HG03097 (cell line): Measurements from ENCODE around the gene MIEF1.

Experiments
- ATAC-seq: cut with Tn5 transposase; IDR thresholded peaks from one replicate; pipeline ENCODE4 v1.9.1; 2021; ENCODE audit not compliant: unreplicated experiment, low FRiP score

MIEF1 gene

DNA sequence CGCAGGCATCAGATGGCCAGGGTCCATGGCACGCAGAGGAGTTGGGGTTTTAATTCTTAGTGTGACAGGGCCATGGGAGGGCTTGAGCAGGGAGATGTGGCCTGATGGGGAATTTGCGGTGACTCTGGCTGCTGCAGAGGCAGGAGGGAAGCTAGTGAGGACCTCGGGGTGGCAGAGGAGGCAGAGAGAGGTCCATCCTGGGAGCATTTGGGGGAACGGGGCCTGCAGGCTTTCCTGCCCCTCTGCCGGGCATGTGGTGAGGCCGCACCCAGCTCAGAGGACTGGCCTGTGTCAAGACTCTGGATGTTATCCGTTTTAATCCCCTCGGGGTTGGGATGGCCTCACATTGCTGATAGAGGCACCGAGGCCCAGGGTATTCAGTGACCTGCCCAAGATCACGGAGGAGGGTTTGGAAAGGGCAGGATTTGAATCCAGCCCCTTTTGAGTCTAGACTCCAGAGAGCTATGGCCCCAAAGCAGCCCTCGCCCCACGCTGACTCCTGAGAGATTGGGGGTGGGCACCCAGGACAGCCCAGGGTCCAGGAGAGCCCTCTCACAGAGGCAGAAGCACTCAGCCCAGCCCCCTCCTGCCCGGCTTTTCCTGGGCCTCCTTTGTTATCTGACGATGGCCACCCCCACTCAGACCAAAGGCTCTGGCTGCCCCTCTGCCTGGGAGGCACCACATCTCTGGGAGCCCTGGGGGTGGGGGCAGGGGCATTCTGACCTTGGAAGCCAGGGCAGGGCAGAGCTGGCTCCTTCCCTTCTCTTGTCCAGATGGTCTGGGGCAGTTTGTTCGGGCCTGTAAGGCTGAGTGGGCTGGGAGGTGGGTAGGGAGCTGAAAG, 31.4 kb upstream of the MIEF1 start:
- ATAC-seq, result no peak

DNA sequence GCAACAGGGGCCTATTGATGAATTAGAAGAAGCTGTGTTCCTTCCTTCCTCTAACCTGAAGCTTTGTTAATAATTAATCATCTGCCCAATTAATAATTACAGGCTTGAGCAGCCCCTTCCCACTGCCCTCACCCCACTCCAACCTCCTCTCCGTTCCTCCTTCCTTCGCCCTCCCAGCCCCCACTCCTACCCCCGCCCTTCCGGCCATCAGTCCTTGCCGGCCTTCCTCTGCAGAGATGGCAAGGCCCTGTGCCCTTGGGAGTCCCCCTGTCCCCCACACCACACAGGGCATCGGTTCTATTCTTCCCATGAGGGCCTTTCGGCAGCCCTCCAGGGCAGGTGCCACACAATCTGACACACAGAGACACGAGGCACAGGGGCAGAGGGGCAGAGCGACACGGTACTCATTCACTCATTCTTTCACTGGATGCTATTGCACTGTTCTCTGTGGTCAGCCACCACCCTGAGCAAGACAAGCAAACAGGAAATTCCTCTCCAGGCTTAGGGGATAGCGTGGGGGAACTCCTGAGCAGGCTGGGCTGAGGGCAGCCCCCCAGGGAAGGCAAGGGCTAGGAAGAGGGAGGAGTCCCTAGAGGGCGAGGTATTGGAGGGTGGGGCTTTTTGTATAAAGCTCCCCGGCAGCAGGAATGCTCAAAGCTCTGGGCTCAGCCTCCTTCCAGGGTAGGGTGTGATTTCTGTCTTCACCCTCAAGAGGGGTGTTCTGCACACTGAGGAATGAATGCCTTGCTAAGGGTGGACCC, 30.5 kb upstream of the MIEF1 start:
- peak; percentile 67 for ATAC-seq

DNA sequence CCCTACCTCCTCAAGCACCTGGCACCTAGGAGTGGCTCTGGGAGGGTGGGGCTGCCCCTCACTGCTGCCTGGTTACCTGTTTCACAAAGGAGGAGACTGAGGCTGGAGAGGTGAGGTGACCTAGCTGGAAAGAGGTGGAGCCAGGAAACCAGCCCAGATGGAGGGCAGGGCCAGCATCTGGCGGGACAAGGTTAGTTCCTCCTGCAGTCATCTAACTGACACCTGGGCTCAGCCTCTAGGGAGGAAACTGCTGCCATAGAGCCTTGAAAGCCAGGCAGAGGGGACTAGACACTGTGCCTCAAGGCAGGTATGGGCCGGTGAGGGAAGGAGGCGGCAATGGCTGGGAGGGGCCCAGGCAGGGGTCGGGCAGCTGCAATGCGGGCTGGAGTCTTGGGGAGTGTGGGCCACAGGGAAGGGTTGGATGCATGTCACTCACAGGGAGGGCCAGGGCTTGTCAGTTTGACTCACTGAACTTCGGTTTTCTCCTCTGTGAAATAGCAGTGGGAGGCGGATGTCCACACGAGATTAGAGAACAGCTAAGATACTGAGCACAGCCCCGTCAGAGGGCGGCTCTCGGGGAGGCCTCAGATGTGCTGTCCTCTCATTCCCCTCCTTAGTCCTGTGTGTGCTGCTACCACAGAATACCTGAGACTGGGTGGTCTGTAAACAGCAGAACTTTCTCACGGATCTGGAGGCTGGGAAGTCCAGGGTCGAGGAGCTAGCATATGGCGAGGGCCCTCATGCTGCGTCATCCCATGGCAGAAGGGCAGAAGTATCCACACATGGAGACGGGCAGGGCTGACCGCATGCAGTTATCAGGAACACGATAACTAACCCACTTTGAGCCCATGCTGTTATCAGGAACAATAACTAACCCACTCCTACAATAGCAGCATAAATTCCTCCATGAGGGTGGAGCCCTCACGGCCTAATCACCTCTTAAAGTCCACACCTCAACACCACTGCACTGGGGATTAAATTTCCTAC, 29.2 kb upstream of the MIEF1 start:
- no peak for ATAC-seq

DNA sequence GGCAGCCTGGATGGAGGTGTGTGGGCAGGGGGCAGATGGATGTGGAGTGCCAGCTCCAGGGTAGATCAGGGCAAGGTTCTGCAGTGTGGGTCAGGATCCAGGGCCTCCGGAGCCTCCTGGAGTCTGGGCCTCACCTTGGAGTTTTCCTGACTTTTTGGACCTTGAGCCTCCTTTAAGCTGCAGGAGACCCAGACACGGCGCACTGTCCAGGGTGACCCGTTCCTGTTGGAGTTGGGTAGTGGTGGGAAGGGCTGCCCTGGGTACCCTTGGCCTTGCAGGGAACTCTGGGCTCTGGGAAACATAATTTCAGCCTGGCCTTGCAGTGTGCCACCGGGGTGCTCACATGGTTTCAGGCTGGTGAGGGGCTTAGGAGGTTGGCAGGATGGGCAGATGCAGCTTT, 28.2 kb upstream of the MIEF1 start:
- ATAC-seq, result no peak

GRCh38 chr22:39474351-39475111, 27.6 kb upstream of the MIEF1 start:
- no peak for ATAC-seq

DNA sequence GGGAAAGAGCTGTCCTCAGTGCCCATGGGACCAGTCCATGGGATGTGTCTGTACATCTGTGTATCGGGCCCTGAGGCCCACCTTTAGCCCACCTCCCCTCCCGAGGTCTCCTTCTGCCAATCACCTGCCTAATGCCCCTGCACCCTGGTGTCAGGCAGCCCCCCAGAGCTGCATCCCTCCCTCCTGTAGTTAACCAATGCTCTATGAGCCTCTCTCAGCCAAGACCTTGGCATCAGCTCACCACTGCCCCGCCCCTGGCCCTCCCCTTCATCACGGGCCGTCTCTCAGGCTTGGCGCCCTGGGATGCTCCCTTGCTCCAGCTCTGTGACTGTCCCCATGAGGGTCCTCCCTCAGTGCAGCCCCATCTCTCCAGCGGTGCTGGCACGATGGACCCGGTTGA, 26.8 kb upstream of the MIEF1 start:
- no peak for ATAC-seq

GRCh38 chr22:39475902-39476301, 26.2 kb upstream of the MIEF1 start:
- no peak for ATAC-seq

- ATAC-seq, result no peak
Observed at GRCh38 chr22:39476664-39477063, 25.4 kb upstream of the MIEF1 start.

DNA sequence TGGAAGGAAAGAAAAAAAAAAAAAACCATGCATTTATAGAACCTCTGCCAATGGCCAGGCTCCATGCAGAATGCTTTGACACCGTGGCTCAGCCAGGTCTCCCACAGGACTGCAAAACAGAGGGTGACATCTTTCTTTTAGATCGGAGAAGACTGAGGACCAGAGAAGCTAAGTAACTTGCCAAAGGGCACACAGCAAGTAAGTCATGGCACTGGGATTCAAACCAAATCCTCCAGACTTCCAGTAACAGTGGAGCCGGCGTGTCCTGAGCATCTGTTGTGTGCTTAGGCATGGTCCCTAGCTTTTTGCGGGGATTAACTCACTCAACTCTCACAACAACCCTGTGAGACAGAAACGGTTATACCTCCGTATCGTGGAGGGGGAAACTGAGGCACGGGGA, 24.5 kb upstream of the MIEF1 start:
- no peak for ATAC-seq

DNA sequence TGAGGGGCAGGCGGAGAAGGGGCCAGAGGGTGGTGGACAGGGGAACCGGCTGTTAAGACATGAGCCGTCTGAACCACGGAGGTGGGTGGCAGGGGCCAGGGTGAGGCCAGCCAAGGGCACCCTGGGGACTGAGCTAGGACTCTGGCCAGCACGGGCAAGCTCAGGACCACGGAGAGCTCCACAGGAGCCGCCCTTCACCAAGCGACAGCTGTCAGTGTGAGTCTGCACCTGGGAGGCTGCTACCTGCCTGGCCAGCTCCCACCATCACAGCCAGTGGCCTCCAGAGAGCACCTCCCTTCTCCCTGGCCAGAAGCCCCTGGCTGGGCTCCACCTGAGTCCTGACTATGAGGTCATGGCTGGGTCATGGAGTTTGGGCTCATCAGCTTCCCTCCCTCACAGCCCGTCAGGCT, 23.6 kb upstream of the MIEF1 start:
- ATAC-seq, result no peak

DNA sequence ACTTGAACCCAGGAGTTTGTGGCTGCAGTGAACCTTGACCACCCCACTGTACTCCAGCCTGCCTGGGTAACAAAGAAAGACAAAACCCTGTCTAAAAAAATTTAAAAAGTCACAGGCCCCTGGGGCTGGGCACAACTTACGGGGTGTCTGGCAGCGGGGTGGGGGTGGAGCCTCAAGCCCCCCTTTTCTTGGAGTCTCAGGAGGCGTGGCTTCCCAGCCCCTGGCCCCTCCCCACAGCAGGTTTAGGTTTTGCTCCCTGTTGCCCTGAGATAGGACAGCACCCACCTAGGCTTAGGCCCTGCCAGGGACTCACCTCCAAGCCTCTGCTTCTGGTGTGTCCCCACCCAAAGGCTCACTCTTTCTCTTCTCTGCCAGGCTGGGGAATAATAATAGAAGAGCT, 22.8 kb upstream of the MIEF1 start:
- ATAC-seq, result no peak

- ATAC-seq, result no peak
Observed at GRCh38 chr22:39480557-39480956, 21.5 kb upstream of the MIEF1 start.

DNA sequence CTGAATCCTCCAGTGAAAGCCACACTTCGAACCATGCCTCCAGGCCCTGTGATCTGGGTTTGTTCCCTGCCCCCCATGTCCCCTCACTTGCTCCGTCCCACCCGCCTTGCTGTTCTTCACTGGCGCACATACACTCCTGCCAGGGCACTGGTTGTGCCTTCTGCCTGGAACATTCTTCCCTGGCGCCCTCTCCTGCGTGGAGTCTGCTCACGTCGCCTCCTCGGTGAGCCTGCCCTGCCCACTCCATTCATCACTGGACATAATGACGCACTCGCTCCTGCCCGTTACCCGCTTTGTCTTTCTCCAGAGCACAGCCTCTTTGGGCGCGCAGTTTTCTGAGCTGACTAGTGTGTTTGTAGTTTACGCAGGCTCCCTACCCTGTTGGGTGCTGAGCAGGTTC, 21.0 kb upstream of the MIEF1 start:
- ATAC-seq, result no peak

- no peak for ATAC-seq
Observed at GRCh38 chr22:39481595-39481994, 20.5 kb upstream of the MIEF1 start.

- no peak for ATAC-seq
Observed at GRCh38 chr22:39482768-39483167, 19.3 kb upstream of the MIEF1 start.

- ATAC-seq, result no peak
Observed at GRCh38 chr22:39486951-39487825, 14.9 kb upstream of the MIEF1 start.

- no peak for ATAC-seq
Observed at GRCh38 chr22:39487826-39488520, 14.1 kb upstream of the MIEF1 start.

GRCh38 chr22:39488563-39489083, 13.5 kb upstream of the MIEF1 start:
- no peak for ATAC-seq
